Esophagus squamous epithelium (tissue), 4 donors: ENCODE measurements around the gene LIN52.

Source experiments
- POLR2A ChIP-seq, 4 donors: fragments of 450-650 bp; IDR thresholded peaks; one replicate each; pipeline ENCODE4 v1.6.1; 2017; ENCODE audit warnings: antibody characterized with exemption in 4 of 4, mild to moderate bottlenecking in 4 of 4, moderate library complexity in 3 of 4
- TF ChIP-seq, protein P1 (sequence below), 6 experiments: fragments of 450-650 bp in 4 of 6; fragments of 200-600 bp in 2 of 6; sonication (generic) in 2 of 6; IDR thresholded peaks; one replicate each; pipeline ENCODE4 v1.5.1; 2016 to 2019; ENCODE audit warnings: antibody characterized with exemption in 6 of 6, mild to moderate bottlenecking in 4 of 6, moderate library complexity in 4 of 6

DNA sequence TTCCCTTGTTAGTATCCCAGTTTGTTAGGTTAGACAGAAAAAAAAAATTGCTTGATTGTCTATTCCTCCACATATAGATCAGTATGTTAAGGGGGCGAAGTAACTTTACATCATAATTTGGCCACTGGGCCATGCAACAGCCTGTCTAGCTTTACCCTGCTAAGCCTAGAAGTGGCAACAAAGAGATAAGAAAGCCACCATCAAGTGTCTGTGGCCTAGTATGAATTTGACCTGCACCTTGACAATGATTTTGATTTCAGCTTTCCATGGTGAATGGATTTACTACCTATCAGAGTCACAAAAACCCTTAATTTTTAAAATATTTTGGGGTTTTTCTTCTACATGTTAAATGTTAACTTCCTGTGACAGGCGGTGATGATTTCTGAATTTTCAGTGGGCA is 63.9 kb downstream of the LIN52 start:
- TF ChIP-seq, protein P1, sequence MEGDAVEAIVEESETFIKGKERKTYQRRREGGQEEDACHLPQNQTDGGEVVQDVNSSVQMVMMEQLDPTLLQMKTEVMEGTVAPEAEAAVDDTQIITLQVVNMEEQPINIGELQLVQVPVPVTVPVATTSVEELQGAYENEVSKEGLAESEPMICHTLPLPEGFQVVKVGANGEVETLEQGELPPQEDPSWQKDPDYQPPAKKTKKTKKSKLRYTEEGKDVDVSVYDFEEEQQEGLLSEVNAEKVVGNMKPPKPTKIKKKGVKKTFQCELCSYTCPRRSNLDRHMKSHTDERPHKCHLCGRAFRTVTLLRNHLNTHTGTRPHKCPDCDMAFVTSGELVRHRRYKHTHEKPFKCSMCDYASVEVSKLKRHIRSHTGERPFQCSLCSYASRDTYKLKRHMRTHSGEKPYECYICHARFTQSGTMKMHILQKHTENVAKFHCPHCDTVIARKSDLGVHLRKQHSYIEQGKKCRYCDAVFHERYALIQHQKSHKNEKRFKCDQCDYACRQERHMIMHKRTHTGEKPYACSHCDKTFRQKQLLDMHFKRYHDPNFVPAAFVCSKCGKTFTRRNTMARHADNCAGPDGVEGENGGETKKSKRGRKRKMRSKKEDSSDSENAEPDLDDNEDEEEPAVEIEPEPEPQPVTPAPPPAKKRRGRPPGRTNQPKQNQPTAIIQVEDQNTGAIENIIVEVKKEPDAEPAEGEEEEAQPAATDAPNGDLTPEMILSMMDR (IDR thresholded peaks at IDR 0.05), result no peak
- no peak for TF ChIP-seq POLR2A (IDR thresholded peaks at IDR 0.05)
